HG03066 (cell line): Measurements from ENCODE around the gene TNFRSF1B.

ENCODE experiments used
- ATAC-seq: cut with Tn5 transposase; IDR thresholded peaks from one replicate; pipeline ENCODE4 v1.9.1; 2021; ENCODE audit warnings: low read depth; ENCODE audit not compliant: unreplicated experiment

The TNFRSF1B gene

GRCh38 chr1:12173631-12174121 lies 6.9 kb downstream of the TNFRSF1B start:
- no peak for ATAC-seq

- no peak for ATAC-seq
These were observed 8.4 kb downstream of the TNFRSF1B start for GRCh38 chr1:12174924-12175810.

- ATAC-seq, result no peak
These were observed 9.7 kb downstream of the TNFRSF1B start for GRCh38 chr1:12176298-12177118.

GRCh38 chr1:12177156-12177998 lies 10.6 kb downstream of the TNFRSF1B start:
- no peak for ATAC-seq

- no peak for ATAC-seq
These were observed 11.2 kb downstream of the TNFRSF1B start for GRCh38 chr1:12177999-12178441.

- no peak for ATAC-seq
These were observed 11.7 kb downstream of the TNFRSF1B start for GRCh38 chr1:12178511-12178910.

GRCh38 chr1:12179111-12179519 lies 12.3 kb downstream of the TNFRSF1B start:
- ATAC-seq, result no peak

GRCh38 chr1:12179676-12180075 lies 12.9 kb downstream of the TNFRSF1B start:
- no peak for ATAC-seq

- ATAC-seq, result no peak
These were observed 13.5 kb downstream of the TNFRSF1B start for GRCh38 chr1:12180315-12180714.

- no peak for ATAC-seq
These were observed 14.1 kb downstream of the TNFRSF1B start for GRCh38 chr1:12180903-12181302.

- no peak for ATAC-seq
These were observed 14.8 kb downstream of the TNFRSF1B start for GRCh38 chr1:12181568-12181967.

- ATAC-seq, result no peak
These were observed 15.7 kb downstream of the TNFRSF1B start for GRCh38 chr1:12182410-12182984.

- ATAC-seq, result no peak
These were observed 16.5 kb downstream of the TNFRSF1B start for GRCh38 chr1:12183095-12183794.

GRCh38 chr1:12184008-12184681 lies 17.4 kb downstream of the TNFRSF1B start:
- ATAC-seq, result no peak

- ATAC-seq, result no peak
These were observed 18.5 kb downstream of the TNFRSF1B start for GRCh38 chr1:12185036-12185917.

- no peak for ATAC-seq
These were observed 19.3 kb downstream of the TNFRSF1B start for GRCh38 chr1:12185918-12186678.

GRCh38 chr1:12186679-12186985 lies 19.8 kb downstream of the TNFRSF1B start:
- no peak for ATAC-seq
